Measurements from ENCODE around the gene STING1.
"Not testable (repeated sequence)": the region's sequence is repeated elsewhere in the genome, so short reads cannot be mapped to it uniquely, and the experiment has no call there.

STING1 gene

GRCh38 chr5:139503036-139503817 lies 20.7 kb upstream of the STING1 start:
- not testable (repeated sequence) for DNase-seq (ENCODE audit: low spot score)

- no peak for DNase-seq (ENCODE audit: low spot score)
Observed at GRCh38 chr5:139501381-139501780, 18.8 kb upstream of the STING1 start.

GRCh38 chr5:139495638-139496435 lies 13.3 kb upstream of the STING1 start:
- no peak for DNase-seq (ENCODE audit: low spot score)

- DNase-seq (ENCODE audit: low spot score) = no peak
Observed at GRCh38 chr5:139494832-139495231, 12.3 kb upstream of the STING1 start.

GRCh38 chr5:139494256-139494655 lies 11.7 kb upstream of the STING1 start:
- no peak for DNase-seq (ENCODE audit: low spot score)

GRCh38 chr5:139492700-139493192 lies 10.2 kb upstream of the STING1 start:
- DNase-seq (ENCODE audit: low spot score) = no peak

- DNase-seq (ENCODE audit: low spot score) = no peak
Observed at GRCh38 chr5:139488260-139488659, 5.7 kb upstream of the STING1 start.

- DNase-seq (ENCODE audit: low spot score) = no peak
Observed at GRCh38 chr5:139486201-139486600, 3.6 kb upstream of the STING1 start.

GRCh38 chr5:139482890-139483208 lies 291 bp upstream of the STING1 start:
- not testable (repeated sequence) for DNase-seq (ENCODE audit: low spot score)

- no peak for DNase-seq (ENCODE audit: low spot score)
Observed at GRCh38 chr5:139481580-139482049, 943 bp downstream of the STING1 start.

- no peak for DNase-seq (ENCODE audit: low spot score)
Observed at GRCh38 chr5:139481122-139481533, 1.4 kb downstream of the STING1 start.

GRCh38 chr5:139479729-139480128 lies 2.8 kb downstream of the STING1 start:
- not testable (repeated sequence) for DNase-seq (ENCODE audit: low spot score)

GRCh38 chr5:139478657-139479423 lies 3.7 kb downstream of the STING1 start:
- DNase-seq (ENCODE audit: low spot score) = not testable (repeated sequence)

GRCh38 chr5:139475865-139476617 lies 6.5 kb downstream of the STING1 start:
- no peak for DNase-seq (ENCODE audit: low spot score)

- no peak for DNase-seq (ENCODE audit: low spot score)
Observed at GRCh38 chr5:139474890-139475791, 7.4 kb downstream of the STING1 start.

- no peak for DNase-seq (ENCODE audit: low spot score)
Observed at GRCh38 chr5:139473565-139473964, 9.0 kb downstream of the STING1 start.

GRCh38 chr5:139473105-139473504 lies 9.5 kb downstream of the STING1 start:
- DNase-seq (ENCODE audit: low spot score) = no peak

- DNase-seq (ENCODE audit: low spot score) = no peak
Observed at GRCh38 chr5:139472386-139473030, 10.1 kb downstream of the STING1 start.

- no peak for DNase-seq (ENCODE audit: low spot score)
Observed at GRCh38 chr5:139470821-139471300, 11.7 kb downstream of the STING1 start, which contains the start of gene SMIM33. Gene SMIM33, plus strand, starts transcription at chr5:139471004. Its CDS starts 118 bp downstream, at chr5:139471122.
